GM19452 (cell line): ENCODE results near the gene SLC2A4.
"Not testable (repeated sequence)": the region's sequence is repeated elsewhere in the genome, so short reads cannot be mapped to it uniquely, and the experiment has no call there.

Experiments used
- ATAC-seq: cut with Tn5 transposase; IDR thresholded peaks from one replicate; pipeline ENCODE4 v1.9.1; 2021; ENCODE audit not compliant: unreplicated experiment

SLC2A4 gene

GRCh38 chr17:7281074-7281952 is at the start of gene SLC2A4:
TSS of gene SLC2A4 (plus strand) at chr17:7281718. CDS start at chr17:7281935, 217 bp downstream.
- ATAC-seq = peak; percentile 49

DNA sequence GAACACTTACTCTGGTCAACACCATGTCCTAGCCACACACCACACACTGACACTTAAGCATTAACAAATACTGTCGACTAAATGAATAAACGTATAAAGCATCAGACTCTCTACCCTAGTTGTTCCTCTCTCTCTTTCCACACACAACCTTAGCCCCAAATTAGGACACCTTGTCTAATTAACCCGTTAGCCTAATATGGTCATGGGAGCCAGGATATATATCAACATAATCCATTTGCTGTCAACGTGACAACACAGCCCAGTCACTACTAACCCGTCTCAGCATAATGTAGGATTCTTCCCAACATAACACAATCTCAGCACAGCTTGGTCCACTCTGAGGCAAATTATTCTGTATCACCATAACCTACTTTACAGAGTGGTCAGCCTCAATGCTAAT is 49.4 kb upstream of the SLC2A4 start:
- ATAC-seq = no peak

DNA sequence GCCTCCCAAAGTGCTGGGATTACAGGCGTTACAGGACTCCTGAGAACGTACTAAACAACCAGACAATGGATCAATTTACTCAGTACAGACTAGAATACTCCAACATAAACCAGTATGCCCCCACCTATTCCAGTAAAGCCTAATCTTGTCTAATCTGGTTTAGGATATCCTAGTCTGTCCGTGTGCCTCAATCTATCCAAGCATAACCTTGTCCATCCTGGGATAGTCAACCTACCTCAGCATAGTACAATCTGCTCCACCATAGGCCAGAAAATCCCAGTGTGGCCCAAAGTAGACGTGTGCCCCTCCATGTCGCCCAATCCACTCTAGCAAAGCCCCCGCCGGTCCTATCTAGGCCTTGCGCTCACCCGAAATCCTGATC is 47.8 kb upstream of the SLC2A4 start:
- ATAC-seq = no peak

DNA sequence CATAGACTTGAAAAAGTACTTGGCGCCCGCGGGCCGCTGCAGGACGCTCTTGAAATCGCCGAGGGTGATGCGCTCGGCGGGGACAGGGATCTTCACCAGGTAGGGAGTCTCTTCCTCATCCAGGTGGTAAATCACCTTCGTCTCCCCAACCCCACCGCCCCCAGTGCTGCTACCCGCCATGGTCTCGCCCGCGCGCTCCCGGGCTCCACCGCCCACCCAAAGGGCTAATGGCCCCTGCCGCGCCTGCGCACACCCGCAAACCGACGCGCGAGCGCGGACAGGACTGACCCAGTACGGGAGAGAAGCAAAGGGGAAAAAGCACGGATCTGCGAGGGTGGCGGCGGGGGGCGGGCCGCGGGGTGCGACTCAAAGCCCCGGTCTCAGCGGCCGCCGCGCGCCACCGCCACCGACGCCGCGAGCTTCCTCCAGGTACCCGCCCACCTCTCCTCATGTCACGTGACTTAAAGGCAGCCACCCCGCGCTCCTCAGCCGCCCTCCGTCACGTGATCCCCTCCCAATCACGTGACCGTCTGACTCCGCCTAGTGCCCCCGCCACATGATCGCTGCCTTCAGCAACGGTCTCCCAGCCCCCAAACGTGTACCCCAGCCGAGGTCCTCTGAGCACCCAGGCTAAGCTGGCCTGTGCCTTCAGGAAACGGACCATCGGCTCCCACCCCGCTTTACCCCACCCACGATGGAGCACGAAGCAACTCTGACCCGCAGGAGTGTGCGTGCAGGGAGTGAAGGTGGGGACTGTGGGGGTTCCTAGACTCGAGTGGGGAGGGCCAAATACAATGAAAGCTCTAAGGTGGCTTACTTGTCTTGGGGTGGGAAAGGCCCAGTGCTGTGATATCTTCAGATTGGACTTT is 47.2 kb upstream of the SLC2A4 start, which contains the start of gene DVL2:
DVL2 (minus strand) TSS at position 435 of the 869 bp plus-strand sequence; CDS start at position 180, 255 bp downstream.
- ATAC-seq = peak; percentile 51

GRCh38 chr17:7235693-7236665 is 45.5 kb upstream of the SLC2A4 start:
- no peak for ATAC-seq

DNA sequence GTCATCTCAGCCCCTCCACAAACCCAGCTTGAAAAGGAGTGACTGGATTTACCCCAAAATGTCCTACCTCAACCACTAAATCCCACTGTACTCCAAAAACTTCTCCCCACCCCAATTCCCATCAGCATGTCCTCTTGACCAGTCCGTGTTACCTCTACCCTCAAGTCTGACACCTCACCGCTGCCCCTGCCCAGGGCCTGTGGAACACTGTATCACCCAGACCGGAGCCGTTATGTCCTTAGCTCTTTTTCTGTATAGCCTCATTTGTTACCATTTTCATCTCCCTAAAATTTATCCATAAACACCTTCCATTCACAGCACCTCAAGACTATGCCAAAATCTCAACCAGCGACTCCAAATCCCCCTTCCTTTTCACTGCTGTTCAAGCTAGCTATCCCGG is 44.7 kb upstream of the SLC2A4 start:
- ATAC-seq = no peak

DNA sequence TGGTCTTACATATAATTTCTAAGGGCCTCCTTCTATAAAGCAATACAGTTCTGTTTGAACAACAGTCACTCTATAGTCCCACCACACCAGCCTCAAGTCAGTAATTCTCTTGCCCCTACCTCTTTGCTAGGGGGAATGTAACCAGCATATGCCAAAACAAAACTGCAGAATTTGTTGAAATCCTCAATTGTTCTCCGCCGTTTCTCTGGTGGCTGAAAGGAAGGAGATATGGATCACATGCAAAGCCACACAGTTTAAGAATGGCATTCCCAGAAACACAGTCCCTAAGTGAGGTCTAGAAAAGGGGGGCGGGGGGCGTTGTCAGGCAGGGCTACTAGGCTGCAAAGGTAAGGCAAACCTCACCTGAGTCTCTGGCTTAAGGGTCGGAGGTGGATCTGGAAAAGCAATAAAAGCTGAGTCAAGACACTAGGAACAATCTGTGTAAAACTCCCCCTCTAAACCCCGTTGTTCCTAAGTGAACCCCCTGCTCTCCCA is 44.2 kb upstream of the SLC2A4 start:
- ATAC-seq = no peak

GRCh38 chr17:7237761-7238419 is 43.6 kb upstream of the SLC2A4 start:
- ATAC-seq = no peak

GRCh38 chr17:7238420-7239090 is 43.0 kb upstream of the SLC2A4 start:
- ATAC-seq = no peak

DNA sequence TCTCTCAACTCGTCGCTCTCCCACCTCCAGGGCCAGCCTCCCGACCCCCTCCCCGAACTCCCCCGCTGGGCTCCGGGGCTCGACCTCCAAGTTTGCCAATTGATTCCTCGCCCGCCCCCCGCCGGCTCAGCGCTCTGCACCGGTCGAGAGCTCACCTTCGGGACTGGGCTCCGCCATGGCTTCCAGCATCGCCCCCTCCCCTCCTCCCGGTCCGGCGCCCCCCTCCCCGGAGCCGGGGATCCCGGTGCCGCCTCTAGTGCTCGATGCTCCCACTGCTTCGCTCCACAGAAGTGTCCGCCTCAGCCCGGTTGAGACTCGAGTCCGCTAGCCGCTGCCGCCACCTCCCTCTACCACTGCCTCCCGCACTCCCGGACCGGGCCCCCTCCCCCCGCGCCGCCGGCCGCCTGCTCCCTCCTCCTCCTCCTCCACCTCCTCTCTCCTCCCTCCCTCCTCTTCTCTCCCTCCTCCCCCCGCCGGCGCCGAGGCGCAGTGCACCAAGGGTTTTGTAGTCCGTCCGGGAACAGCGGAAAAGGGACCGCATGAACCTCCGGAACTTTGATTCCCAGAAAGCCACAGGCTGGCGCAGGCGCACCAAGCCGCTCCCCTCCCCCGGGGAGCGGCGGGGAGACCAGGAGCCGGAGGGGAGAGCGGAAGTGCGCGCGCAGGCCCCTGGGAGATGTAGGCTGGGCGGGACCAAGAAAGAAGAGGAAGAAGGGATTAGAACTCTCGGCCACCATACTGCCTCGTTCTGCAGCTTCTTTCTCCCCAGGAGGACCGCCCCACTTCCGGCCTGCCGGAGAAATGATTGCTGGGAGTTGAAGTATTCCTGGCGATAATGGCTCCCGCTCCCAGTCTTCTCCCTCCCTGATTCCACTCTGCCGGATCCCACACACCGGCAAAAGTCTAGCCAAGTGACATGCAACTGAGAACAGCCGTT is 42.2 kb upstream of the SLC2A4 start, which contains the start of gene PHF23:
PHF23 (minus strand) TSS at position 367 of the 937 bp plus-strand sequence; CDS start at position 189, 178 bp downstream.
- ATAC-seq = peak; percentile 39

DNA sequence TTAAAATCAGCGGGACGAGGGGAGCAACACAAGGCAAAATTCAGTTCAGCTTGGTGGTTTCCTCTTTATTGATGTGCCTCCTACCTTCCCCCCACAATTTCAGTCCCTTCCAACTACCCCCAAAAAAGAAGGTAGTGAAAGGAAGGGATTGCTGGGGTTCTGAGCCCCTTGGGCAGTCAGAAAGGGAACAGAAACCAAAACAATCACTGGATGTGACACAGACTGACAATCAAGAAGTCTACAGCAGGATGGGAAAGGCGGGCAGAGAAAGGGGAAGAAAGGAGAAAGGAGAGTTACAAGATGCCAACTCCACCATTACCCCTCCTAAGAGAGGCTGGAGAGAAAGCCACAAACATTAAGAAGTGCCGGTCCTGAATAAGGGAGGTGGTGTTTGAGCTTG is 41.1 kb upstream of the SLC2A4 start:
- no peak for ATAC-seq

DNA sequence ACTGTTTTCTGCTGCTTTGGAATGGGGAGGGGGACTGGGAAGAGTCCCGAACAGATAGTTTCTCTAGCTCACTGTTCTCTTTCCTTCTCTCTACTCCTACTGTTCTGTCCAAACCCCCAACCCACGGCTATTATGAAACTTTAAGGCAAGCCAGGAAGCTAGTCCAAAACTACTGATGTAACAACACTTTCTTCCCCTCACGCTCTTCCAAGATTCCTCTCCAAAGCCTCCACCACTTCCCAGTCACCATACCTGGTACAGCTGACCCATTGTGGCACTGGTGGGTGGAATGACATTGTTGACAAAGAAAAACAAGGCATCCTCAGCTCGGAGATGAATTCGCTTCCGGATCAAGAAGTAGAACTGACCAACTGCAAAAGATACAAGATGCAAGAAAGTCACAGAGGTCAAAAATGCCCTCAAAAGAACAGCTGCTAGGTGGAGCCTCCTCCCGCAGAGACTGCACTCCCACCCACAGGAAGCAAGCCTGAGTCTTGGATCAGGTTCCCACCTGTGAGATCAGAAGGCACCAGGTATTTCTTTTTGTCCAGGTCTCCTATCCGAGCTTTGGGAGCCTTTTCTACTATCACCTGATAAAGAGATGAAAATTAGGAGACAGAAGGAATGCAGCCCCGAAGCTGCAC is 40.3 kb upstream of the SLC2A4 start:
- no peak for ATAC-seq

DNA sequence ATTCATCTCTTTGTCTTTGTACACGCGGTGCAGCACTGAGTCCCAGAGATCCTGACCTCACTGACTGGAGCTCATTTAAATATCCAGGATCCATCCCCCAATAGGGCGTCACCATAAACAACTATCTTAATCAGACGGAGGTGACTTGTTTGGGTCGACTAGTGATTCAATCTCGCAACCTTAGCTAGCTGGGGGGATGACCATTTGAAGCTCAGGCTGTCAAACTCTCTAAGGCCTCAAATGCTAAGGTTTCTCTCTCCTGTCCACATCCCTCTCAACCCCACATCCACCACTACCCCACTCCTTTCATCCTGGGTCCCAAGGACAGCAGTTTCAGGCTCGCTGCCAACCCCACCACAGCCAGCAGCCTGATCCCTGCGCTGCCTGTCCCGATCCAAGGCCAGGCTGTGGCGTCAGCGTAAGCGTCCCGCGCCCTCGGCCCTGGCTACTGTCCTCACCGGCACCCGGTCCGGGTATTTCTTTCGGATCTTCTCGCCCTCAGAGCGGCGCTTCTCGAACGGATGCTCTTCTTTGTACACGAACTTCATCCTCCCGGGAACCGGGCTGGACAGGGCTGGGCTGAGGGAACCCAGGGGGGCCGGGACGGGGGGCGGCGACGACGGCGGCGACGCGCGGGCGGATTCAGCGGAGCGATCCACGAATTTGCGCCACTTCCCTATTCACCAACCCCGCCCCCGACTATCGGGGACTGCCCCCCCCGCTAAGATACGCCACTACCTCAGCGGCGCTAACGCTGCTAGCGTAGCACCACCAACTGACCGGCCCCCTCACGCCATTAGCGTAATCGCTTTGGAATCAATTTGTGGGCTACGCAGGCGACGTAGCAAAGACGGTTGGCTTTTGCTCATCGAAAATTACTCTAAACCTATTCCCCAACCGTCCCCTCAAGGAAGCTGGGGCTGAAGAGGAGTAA is 39.5 kb upstream of the SLC2A4 start, which contains the start of gene GABARAP:
GABARAP (minus strand) TSS at position 667 of the 934 bp plus-strand sequence; CDS start at position 548, 119 bp downstream.
- peak; percentile 17 for ATAC-seq

- peak; percentile 36 for ATAC-seq
Measured at GRCh38 chr17:7242717-7243452, 38.6 kb upstream of the SLC2A4 start.

GRCh38 chr17:7243453-7243729 is 38.1 kb upstream of the SLC2A4 start:
- no peak for ATAC-seq

DNA sequence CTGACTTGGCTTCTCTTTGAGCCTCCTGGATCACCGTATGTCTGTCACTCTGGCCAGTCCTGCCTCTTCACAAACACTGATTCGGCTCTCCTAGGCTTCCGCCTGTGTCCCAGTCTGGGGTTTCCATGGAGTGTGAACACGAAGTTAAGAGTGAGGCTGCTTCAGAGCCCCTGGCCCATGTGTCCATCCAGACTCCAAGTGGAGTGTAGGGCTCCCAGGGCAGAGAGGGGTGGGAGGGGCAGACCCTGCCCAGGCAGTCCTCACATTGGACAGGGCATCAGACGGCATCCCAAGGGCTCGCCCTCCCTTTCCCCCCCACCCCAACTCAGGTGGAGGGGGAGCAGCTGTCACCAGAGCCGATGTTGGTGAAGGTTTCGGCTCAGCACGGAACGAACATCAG is 37.7 kb upstream of the SLC2A4 start:
- not testable (repeated sequence) for ATAC-seq
